ENCODE measurements around the gene LDB2. TPM values are rescaled to one million over a fixed set of nuclear protein-coding genes. Genes with fewer than 3 reads are reported as not detected.

The LDB2 gene
- total RNA-seq, 1 donor from 2014 or later = 4.9 TPM

DNA sequence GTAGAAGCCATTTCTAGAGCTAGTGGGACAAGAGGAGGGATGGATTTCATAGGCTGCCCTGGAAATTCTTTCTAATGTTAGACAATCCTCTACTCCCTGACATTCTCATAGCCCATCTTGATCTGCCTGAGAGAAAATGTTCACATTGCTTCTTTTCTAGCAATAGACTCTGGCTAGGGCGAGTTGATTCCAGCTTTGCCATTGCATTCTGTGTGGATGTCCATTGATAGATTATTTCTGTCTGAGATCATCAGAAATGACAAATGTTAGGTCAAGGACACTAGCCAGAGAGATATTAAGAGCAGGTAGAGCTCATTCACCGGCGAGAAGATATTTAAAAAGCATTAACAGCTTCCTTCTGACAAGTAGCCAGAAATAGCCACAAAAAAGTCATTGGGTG, 184.7 kb downstream of the LDB2 start:
- Histone ChIP-seq H4K20me1 (ENCODE audit: insufficient read depth, low read length) (no peaks in the 10 kb centered on the region), H3K36me3 (ENCODE audit: insufficient read depth, low read length) (no peaks in the 10 kb centered on the region), H3K27me3 (ENCODE audit: insufficient read depth, low read length) (no peaks in the 10 kb centered on the region), H3K79me2 (ENCODE audit: insufficient read depth, low read length) (no peaks in the 10 kb centered on the region), H3K9ac (ENCODE audit: low read length) (no peak overlapping the region), H3K4me3 (ENCODE audit: insufficient read depth, low read depth, low read length) (no peak overlapping the region), H2AFZ (ENCODE audit: low read depth, low read length) (no peak overlapping the region), H3K27ac (ENCODE audit: low read depth, low read length) (no peak overlapping the region), H3K4me1 (ENCODE audit: insufficient read depth, low read length) (peaks cover 8% of the 10 kb centered on the region), H3K4me2 (ENCODE audit: low read length) (no peak overlapping the region), H3K9me3 (ENCODE audit: insufficient read depth, low read depth, low read length) (no peaks in the 10 kb centered on the region)
- H3K36me3 Mint-ChIP-seq (ENCODE audit: low read depth, unreplicated experiment) = no peaks in the 10 kb centered on the region
- no peak for FAIRE-seq
- DNase-seq (ENCODE audit: low read depth) = no peak
- no peak overlapping the region for H3K4me3 Mint-ChIP-seq (ENCODE audit: unreplicated experiment)
- H3K27me3 Mint-ChIP-seq (ENCODE audit: low read depth, unreplicated experiment) = no peaks in the 10 kb centered on the region
- H3K27ac Mint-ChIP-seq (ENCODE audit: unreplicated experiment) = no peak overlapping the region
- no peaks in the 10 kb centered on the region for H3K9me3 Mint-ChIP-seq (ENCODE audit: unreplicated experiment)
- peaks cover 5% of the 10 kb centered on the region for H3K4me1 Mint-ChIP-seq (ENCODE audit: low read depth, unreplicated experiment)
- TF ChIP-seq, protein P1, sequence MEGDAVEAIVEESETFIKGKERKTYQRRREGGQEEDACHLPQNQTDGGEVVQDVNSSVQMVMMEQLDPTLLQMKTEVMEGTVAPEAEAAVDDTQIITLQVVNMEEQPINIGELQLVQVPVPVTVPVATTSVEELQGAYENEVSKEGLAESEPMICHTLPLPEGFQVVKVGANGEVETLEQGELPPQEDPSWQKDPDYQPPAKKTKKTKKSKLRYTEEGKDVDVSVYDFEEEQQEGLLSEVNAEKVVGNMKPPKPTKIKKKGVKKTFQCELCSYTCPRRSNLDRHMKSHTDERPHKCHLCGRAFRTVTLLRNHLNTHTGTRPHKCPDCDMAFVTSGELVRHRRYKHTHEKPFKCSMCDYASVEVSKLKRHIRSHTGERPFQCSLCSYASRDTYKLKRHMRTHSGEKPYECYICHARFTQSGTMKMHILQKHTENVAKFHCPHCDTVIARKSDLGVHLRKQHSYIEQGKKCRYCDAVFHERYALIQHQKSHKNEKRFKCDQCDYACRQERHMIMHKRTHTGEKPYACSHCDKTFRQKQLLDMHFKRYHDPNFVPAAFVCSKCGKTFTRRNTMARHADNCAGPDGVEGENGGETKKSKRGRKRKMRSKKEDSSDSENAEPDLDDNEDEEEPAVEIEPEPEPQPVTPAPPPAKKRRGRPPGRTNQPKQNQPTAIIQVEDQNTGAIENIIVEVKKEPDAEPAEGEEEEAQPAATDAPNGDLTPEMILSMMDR (IDR thresholded peaks at IDR 0.05; ENCODE audit: insufficient read depth, low read depth, low read length) = no peak

- no peak for FAIRE-seq
- H3K36me3 Mint-ChIP-seq (ENCODE audit: low read depth, unreplicated experiment) = no peaks in the 10 kb centered on the region
- H3K4me2 ChIP-seq (ENCODE audit: low read length) = no peak overlapping the region
Observed at GRCh38 chr4:16713271-16713670, 185.2 kb downstream of the LDB2 start.

GRCh38 chr4:16710198-16710597, 188.2 kb downstream of the LDB2 start:
- no peak overlapping the region for H3K27ac Mint-ChIP-seq (ENCODE audit: unreplicated experiment)
- Histone ChIP-seq H3K4me3 (ENCODE audit: insufficient read depth, low read depth, low read length) (no peak overlapping the region), H3K4me1 (ENCODE audit: insufficient read depth, low read length) (no peaks in the 10 kb centered on the region), H3K79me2 (ENCODE audit: insufficient read depth, low read length) (no peaks in the 10 kb centered on the region), H3K9ac (ENCODE audit: low read length) (no peak overlapping the region), H3K9me3 (ENCODE audit: insufficient read depth, low read depth, low read length) (no peaks in the 10 kb centered on the region), H3K27ac (ENCODE audit: low read depth, low read length) (no peak overlapping the region), H3K4me2 (ENCODE audit: low read length) (no peak overlapping the region), H4K20me1 (ENCODE audit: insufficient read depth, low read length) (no peaks in the 10 kb centered on the region), H2AFZ (ENCODE audit: low read depth, low read length) (no peak overlapping the region), H3K36me3 (ENCODE audit: insufficient read depth, low read length) (no peaks in the 10 kb centered on the region), H3K27me3 (ENCODE audit: insufficient read depth, low read length) (no peaks in the 10 kb centered on the region)
- FAIRE-seq (peak; percentile 63), DNase-seq (ENCODE audit: low read depth) (no peak)
- H3K4me3 Mint-ChIP-seq (ENCODE audit: unreplicated experiment) = no peak overlapping the region
- H3K27me3 Mint-ChIP-seq (ENCODE audit: low read depth, unreplicated experiment) = no peaks in the 10 kb centered on the region
- H3K36me3 Mint-ChIP-seq (ENCODE audit: low read depth, unreplicated experiment) = no peaks in the 10 kb centered on the region
- no peak for TF ChIP-seq EZH2 (IDR thresholded peaks at IDR 0.05; ENCODE audit: insufficient read depth, low read length)
- TF ChIP-seq, protein P1 (IDR thresholded peaks at IDR 0.05; ENCODE audit: insufficient read depth, low read depth, low read length) = no peak
- peaks cover 2% of the 10 kb centered on the region for H3K4me1 Mint-ChIP-seq (ENCODE audit: low read depth, unreplicated experiment)
- H3K9me3 Mint-ChIP-seq (ENCODE audit: unreplicated experiment) = no peaks in the 10 kb centered on the region

More at GRCh38 chr4:16713271-16713670, 185.2 kb downstream of the LDB2 start:
- Histone ChIP-seq H3K4me3 (ENCODE audit: insufficient read depth, low read depth, low read length) (no peak overlapping the region), H2AFZ (ENCODE audit: low read depth, low read length) (no peak overlapping the region), H3K27ac (ENCODE audit: low read depth, low read length) (no peak overlapping the region), H3K4me1 (ENCODE audit: insufficient read depth, low read length) (peaks cover 8% of the 10 kb centered on the region), H3K27me3 (ENCODE audit: insufficient read depth, low read length) (no peaks in the 10 kb centered on the region), H3K9ac (ENCODE audit: low read length) (no peak overlapping the region), H3K9me3 (ENCODE audit: insufficient read depth, low read depth, low read length) (no peaks in the 10 kb centered on the region), H4K20me1 (ENCODE audit: insufficient read depth, low read length) (no peaks in the 10 kb centered on the region), H3K79me2 (ENCODE audit: insufficient read depth, low read length) (no peaks in the 10 kb centered on the region), H3K36me3 (ENCODE audit: insufficient read depth, low read length) (no peaks in the 10 kb centered on the region)
- H3K27ac Mint-ChIP-seq (ENCODE audit: unreplicated experiment) = no peak overlapping the region
- DNase-seq (ENCODE audit: low read depth) = no peak
- H3K4me1 Mint-ChIP-seq (ENCODE audit: low read depth, unreplicated experiment) = peaks cover 5% of the 10 kb centered on the region
- H3K27me3 Mint-ChIP-seq (ENCODE audit: low read depth, unreplicated experiment) = no peaks in the 10 kb centered on the region
- no peak for TF ChIP-seq EZH2 (IDR thresholded peaks at IDR 0.05; ENCODE audit: insufficient read depth, low read length)
- TF ChIP-seq, protein P1 (IDR thresholded peaks at IDR 0.05; ENCODE audit: insufficient read depth, low read depth, low read length) = no peak
- no peaks in the 10 kb centered on the region for H3K9me3 Mint-ChIP-seq (ENCODE audit: unreplicated experiment)
- no peak overlapping the region for H3K4me3 Mint-ChIP-seq (ENCODE audit: unreplicated experiment)

Data from astrocyte (in vitro differentiated cells and primary cell).